A549 treated with dexamethasone at 1 μM for 4 hours (cell line): ENCODE measurements around the gene UIMC1. TPM values are rescaled to one million over a fixed set of nuclear protein-coding genes. Genes with fewer than 3 reads are reported as not detected.

Experiments
- total RNA-seq: library from RNA; stranded (reverse); fragments of 200-300 nt; extraction: Qiagen RNA extraction; gene quantifications from 5 replicates; pipeline ENCODE4 v1.2.3, GENCODE V29; 2022

The UIMC1 gene
- total RNA-seq: 40.3 to 45.3 TPM (median 42.7 TPM) in 5 replicates

DNA sequence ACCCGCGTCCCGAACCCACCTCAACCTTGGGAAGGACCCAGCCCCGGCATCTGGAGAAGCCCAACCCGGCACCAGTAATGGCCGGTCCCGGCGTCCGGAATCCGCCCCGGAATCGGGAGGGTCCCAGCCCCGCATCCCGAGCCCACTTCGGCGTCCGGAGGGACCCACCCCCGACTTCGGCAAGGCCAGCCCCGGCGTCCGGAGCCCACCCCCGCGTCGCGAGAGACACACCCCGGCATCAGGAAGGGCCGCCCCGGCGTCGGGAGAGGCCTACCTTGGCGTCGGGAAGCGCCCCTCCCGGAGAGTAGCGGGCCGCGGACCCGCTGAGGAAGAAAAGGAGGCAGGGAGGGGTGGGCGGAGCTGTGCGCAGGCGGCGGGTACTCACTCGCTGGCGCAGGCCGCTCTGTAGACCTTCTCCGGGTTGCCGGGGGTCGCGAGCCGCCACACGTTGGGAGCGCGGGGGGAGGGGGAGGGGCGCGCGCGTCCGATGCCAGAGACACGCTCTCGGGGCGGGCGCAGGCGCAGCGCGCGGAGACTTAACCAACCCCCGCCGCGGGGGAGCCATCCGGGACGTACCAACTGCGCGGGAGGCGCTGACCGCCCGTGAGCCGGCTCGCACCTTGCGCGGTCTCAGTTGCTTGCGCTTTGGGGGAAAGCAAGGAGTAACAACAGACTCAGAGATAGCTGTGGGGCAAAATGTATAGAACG is at the start of gene UIMC1:
Gene UIMC1 (minus strand): TSS at position 515 of the 708 bp plus-strand sequence. CDS start 24,164 bp downstream, outside the sequence.

GRCh38 chr5:177022386-177023302 is 16.1 kb upstream of the UIMC1 start, which contains the start of gene ZNF346:
TSS of gene ZNF346 (plus strand) at chr5:177022696. CDS start at chr5:177022739, 43 bp downstream.

GRCh38 chr5:176899296-176899891 is 107.2 kb downstream of the UIMC1 start, which contains the start of gene HK3:
TSS of gene HK3 (minus strand) at chr5:176899346. CDS start at chr5:176896159, 3,187 bp downstream.

Other genes starting within 250 kb of the UIMC1 start
- gene UNC5A, start 196.2 kb downstream of the UIMC1 start, total RNA-seq: 0.37 to 0.98 TPM (median 0.73 TPM) in 5 replicates
- gene HK3, start 107.4 kb downstream of the UIMC1 start, total RNA-seq: 0.02 to 0.05 TPM (median 0.03 TPM) in 3 of 5 replicates, not detected in the others
- gene ZNF346, start 15.9 kb upstream of the UIMC1 start, total RNA-seq: 8.2 to 10.7 TPM (median 9.8 TPM) in 5 replicates
- gene FGFR4, start 80.1 kb upstream of the UIMC1 start, total RNA-seq: 15.0 to 23.3 TPM (median 22.0 TPM) in 5 replicates
- gene NSD1, start 127.0 kb upstream of the UIMC1 start, total RNA-seq: 15.6 to 25.6 TPM (median 22.5 TPM) in 5 replicates